ENCODE data around the gene TOMM40.

Gene TOMM40

DNA sequence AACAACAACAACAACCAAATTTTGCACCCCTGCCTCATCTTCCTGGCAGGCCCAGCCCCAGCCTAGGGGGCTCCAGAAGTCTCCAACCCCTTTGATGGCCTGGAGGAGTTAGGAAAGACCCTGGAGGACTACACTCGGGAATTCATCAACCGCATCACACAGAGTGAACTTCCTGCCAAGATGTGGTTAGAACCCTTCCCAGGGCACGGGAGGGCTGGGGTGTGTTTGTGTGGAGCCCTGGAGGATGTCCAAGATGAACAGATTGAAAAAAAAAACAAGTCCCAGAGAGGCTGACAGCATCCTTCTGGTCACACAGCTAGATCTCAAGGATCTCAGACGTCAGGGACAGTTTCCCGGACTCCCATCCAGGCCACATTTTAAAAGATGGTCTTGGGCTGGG, 36.7 kb downstream of the TOMM40 start:
- Histone ChIP-seq H3K4me1 (ENCODE audit: control insufficient read depth, insufficient read depth, low read length) (no peaks in the 10 kb centered on the region), H3K27ac (ENCODE audit: insufficient read depth, low read depth, low read length, poor library complexity, severe bottlenecking) (no peak overlapping the region), H3K4me3 (ENCODE audit: insufficient read depth, low read depth, low read length) (no peak overlapping the region), H3K27me3 (ENCODE audit: control insufficient read depth, insufficient read depth, low read length, poor library complexity, severe bottlenecking) (no peaks in the 10 kb centered on the region), H3K9me3 (ENCODE audit: control insufficient read depth, low read length) (no peaks in the 10 kb centered on the region), H3K36me3 (ENCODE audit: control insufficient read depth, insufficient read depth, low read length) (no peaks in the 10 kb centered on the region)
- 89 to 93% methylated on average over 5 of the region's 5 CpGs for WGBS, 2 experiments

DNA sequence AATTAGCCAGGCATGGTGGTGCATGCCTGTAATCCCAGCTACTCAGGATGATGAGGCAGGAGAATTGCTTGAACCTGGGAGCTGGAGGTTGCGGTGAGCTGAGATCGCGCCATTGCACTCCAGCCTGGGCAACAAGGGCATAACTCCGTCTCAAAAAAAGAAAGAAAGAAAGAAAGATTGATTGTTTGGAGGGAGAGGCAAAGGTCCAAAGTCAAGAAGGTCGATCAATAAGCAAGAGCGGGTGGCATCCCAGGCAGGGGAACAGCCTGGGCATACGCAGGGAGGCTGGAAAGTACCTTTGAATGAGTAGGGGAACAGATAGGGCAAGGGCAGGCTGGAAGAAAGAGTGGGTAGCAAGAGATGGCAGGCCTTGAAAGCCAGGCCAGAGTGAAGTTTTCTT, 39.0 kb downstream of the TOMM40 start:
- Histone ChIP-seq H3K4me1 (ENCODE audit: control insufficient read depth, insufficient read depth, low read length) (no peaks in the 10 kb centered on the region), H3K27me3 (ENCODE audit: control insufficient read depth, insufficient read depth, low read length, poor library complexity, severe bottlenecking) (no peaks in the 10 kb centered on the region), H3K4me3 (ENCODE audit: insufficient read depth, low read depth, low read length) (no peak overlapping the region), H3K27ac (ENCODE audit: insufficient read depth, low read depth, low read length, poor library complexity, severe bottlenecking) (no peak overlapping the region), H3K36me3 (ENCODE audit: control insufficient read depth, insufficient read depth, low read length) (no peaks in the 10 kb centered on the region), H3K9me3 (ENCODE audit: control insufficient read depth, low read length) (no peaks in the 10 kb centered on the region)
- WGBS, 2 experiments, result 93 to 98% methylated on average over 7 of the region's 7 CpGs

DNA sequence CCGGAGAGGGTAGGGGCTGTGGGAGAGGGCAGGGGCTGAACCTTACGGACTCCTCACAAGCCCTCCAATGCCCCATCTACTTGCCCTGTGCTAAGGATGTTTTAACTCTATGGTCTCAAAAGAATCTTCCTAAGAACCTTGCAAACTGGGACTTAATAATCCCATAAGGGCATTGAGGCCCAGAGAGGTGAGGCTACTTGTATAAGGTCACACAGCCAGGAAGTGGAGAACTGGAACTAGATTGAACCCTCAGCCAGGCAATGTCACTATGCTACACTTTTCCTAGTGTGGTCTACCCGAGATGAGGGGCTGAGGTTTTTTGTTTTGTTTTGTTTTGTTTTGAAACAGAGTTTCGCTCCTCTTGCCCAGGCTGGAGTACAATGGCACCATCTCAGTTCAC, 40.5 kb downstream of the TOMM40 start:
- H3K36me3 ChIP-seq (ENCODE audit: control insufficient read depth, insufficient read depth, low read length), result no peaks in the 10 kb centered on the region
- H3K4me1 ChIP-seq (ENCODE audit: control insufficient read depth, insufficient read depth, low read length), result no peaks in the 10 kb centered on the region
- WGBS, 2 experiments, result 92 to 98% methylated on average over 4 of the region's 4 CpGs
- H3K4me3 ChIP-seq (ENCODE audit: insufficient read depth, low read depth, low read length), result no peak overlapping the region
- no peaks in the 10 kb centered on the region for H3K27me3 ChIP-seq (ENCODE audit: control insufficient read depth, insufficient read depth, low read length, poor library complexity, severe bottlenecking)
- no peak overlapping the region for H3K27ac ChIP-seq (ENCODE audit: insufficient read depth, low read depth, low read length, poor library complexity, severe bottlenecking)
- no peaks in the 10 kb centered on the region for H3K9me3 ChIP-seq (ENCODE audit: control insufficient read depth, low read length)

DNA sequence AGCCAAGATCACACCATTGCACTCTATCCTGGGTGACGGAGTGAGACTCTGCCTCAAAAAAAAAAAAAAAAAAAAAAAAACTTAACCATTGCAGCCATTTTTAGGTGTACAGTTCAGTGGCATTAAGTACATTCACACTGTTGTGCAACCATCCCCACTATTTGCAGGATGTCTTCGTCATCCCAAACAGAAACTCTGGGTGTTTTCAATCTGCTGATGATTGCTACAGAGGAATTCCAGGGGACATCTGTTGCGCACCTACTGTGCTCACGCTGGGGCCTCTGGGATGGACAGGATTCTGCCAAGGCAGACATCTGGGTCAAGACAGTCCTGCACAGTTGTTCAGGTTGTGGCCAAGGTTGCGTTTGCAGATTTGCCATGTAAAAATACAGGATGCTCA, 48.6 kb downstream of the TOMM40 start:
- no peak overlapping the region for H3K4me3 ChIP-seq (ENCODE audit: insufficient read depth, low read depth, low read length)
- no peaks in the 10 kb centered on the region for H3K36me3 ChIP-seq (ENCODE audit: control insufficient read depth, insufficient read depth, low read length)
- 74 to 77% methylated on average over 5 of the region's 5 CpGs for WGBS, 2 experiments
- no peaks in the 10 kb centered on the region for H3K27me3 ChIP-seq (ENCODE audit: control insufficient read depth, insufficient read depth, low read length, poor library complexity, severe bottlenecking)
- H3K27ac ChIP-seq (ENCODE audit: insufficient read depth, low read depth, low read length, poor library complexity, severe bottlenecking), result no peak overlapping the region
- no peaks in the 10 kb centered on the region for H3K4me1 ChIP-seq (ENCODE audit: control insufficient read depth, insufficient read depth, low read length)
- no peaks in the 10 kb centered on the region for H3K9me3 ChIP-seq (ENCODE audit: control insufficient read depth, low read length)

DNA sequence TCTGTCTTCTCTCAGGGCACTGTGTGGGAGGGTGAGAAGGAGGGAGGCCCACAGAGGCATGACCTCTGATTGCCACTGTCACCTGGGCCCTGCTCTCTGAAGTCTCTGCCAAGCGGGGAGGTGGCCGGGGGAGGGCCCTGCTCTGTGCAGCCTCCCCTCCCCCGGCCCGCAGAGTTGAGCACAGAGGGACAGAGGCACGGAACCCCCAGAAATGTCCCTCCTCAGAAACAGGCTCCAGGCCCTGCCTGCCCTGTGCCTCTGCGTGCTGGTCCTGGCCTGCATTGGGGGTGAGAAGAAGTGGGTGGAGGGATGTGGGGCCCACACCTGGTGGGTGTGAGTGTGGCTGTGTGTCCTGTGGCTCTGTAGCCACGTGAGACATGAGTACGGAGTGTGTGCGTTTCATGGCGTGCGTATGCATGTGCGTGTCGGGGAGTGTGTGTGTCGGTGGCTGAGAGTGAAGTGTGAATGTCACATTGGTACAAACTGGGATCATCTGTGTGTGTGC, 51.1 kb downstream of the TOMM40 start, which contains the start of gene APOC4:
APOC4 (plus strand) TSS at position 171 of the 505 bp plus-strand sequence; CDS start at position 212, 41 bp downstream.
- no peaks in the 10 kb centered on the region for H3K9me3 ChIP-seq (ENCODE audit: control insufficient read depth, low read length)
- no peak within 1 kb of the TSS for H3K27ac ChIP-seq (ENCODE audit: insufficient read depth, low read depth, low read length, poor library complexity, severe bottlenecking)
- H3K4me1 ChIP-seq (ENCODE audit: control insufficient read depth, insufficient read depth, low read length), result no peaks in the 10 kb centered on the region
- no peaks in the 10 kb centered on the region for H3K27me3 ChIP-seq (ENCODE audit: control insufficient read depth, insufficient read depth, low read length, poor library complexity, severe bottlenecking)
- 91% methylated on average over 14 of the region's 14 CpGs for WGBS, 2 experiments
- no peak within 1 kb of the TSS for H3K4me3 ChIP-seq (ENCODE audit: insufficient read depth, low read depth, low read length)
- H3K36me3 ChIP-seq (ENCODE audit: control insufficient read depth, insufficient read depth, low read length), result no peaks in the 10 kb centered on the region

DNA sequence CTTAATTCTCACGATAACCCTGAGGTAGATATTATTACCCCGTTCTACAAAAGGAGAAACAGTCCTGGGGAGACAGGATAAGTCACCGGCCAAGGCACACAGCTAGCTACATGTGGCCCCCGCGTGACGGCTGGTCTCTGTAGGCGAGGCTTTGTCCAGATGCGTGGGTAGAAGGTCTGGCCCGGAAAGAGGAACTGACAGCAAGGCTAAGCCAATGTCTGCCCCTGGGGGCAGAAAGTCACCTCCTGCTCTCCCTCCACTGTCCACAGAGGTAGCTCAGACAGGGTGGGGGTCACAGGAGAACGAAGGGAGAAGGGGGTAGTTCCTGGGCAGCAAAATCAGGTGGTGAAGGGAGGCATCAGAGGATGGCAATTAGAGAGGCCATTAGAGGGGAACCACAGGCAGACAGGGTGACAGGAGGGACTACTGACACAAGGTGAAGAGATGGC, 52.8 kb downstream of the TOMM40 start:
- no peak overlapping the region for H3K4me3 ChIP-seq (ENCODE audit: insufficient read depth, low read depth, low read length)
- H3K4me1 ChIP-seq (ENCODE audit: control insufficient read depth, insufficient read depth, low read length), result no peaks in the 10 kb centered on the region
- H3K36me3 ChIP-seq (ENCODE audit: control insufficient read depth, insufficient read depth, low read length), result no peaks in the 10 kb centered on the region
- H3K27ac ChIP-seq (ENCODE audit: insufficient read depth, low read depth, low read length, poor library complexity, severe bottlenecking), result no peak overlapping the region
- WGBS, 2 experiments, result 83% methylated on average over 10 of the region's 10 CpGs
- no peaks in the 10 kb centered on the region for H3K27me3 ChIP-seq (ENCODE audit: control insufficient read depth, insufficient read depth, low read length, poor library complexity, severe bottlenecking)
- H3K9me3 ChIP-seq (ENCODE audit: control insufficient read depth, low read length), result no peaks in the 10 kb centered on the region

GRCh38 chr19:44947041-44947581, 56.1 kb downstream of the TOMM40 start:
- Histone ChIP-seq H3K4me1 (ENCODE audit: control insufficient read depth, insufficient read depth, low read length) (no peaks in the 10 kb centered on the region), H3K9me3 (ENCODE audit: control insufficient read depth, low read length) (no peaks in the 10 kb centered on the region), H3K36me3 (ENCODE audit: control insufficient read depth, insufficient read depth, low read length) (no peaks in the 10 kb centered on the region), H3K27ac (ENCODE audit: insufficient read depth, low read depth, low read length, poor library complexity, severe bottlenecking) (no peak overlapping the region), H3K27me3 (ENCODE audit: control insufficient read depth, insufficient read depth, low read length, poor library complexity, severe bottlenecking) (no peaks in the 10 kb centered on the region), H3K4me3 (ENCODE audit: insufficient read depth, low read depth, low read length) (no peak overlapping the region)
- 88 to 90% methylated on average over 13 of the region's 13 CpGs for WGBS, 2 experiments

GRCh38 chr19:44948237-44948636, 57.2 kb downstream of the TOMM40 start:
- H3K27ac ChIP-seq (ENCODE audit: insufficient read depth, low read depth, low read length, poor library complexity, severe bottlenecking), result no peak overlapping the region
- H3K27me3 ChIP-seq (ENCODE audit: control insufficient read depth, insufficient read depth, low read length, poor library complexity, severe bottlenecking), result no peaks in the 10 kb centered on the region
- no peaks in the 10 kb centered on the region for H3K4me1 ChIP-seq (ENCODE audit: control insufficient read depth, insufficient read depth, low read length)
- H3K36me3 ChIP-seq (ENCODE audit: control insufficient read depth, insufficient read depth, low read length), result no peaks in the 10 kb centered on the region
- 91 to 95% methylated on average over 5 of the region's 5 CpGs for WGBS, 2 experiments
- H3K4me3 ChIP-seq (ENCODE audit: insufficient read depth, low read depth, low read length), result no peak overlapping the region
- H3K9me3 ChIP-seq (ENCODE audit: control insufficient read depth, low read length), result no peaks in the 10 kb centered on the region

- 93% methylated on average over 4 of the region's 5 CpGs for WGBS, 2 experiments
- Histone ChIP-seq H3K27me3 (ENCODE audit: control insufficient read depth, insufficient read depth, low read length, poor library complexity, severe bottlenecking) (no peaks in the 10 kb centered on the region), H3K4me3 (ENCODE audit: insufficient read depth, low read depth, low read length) (no peak overlapping the region), H3K27ac (ENCODE audit: insufficient read depth, low read depth, low read length, poor library complexity, severe bottlenecking) (no peak overlapping the region), H3K4me1 (ENCODE audit: control insufficient read depth, insufficient read depth, low read length) (no peaks in the 10 kb centered on the region), H3K9me3 (ENCODE audit: control insufficient read depth, low read length) (no peaks in the 10 kb centered on the region), H3K36me3 (ENCODE audit: control insufficient read depth, insufficient read depth, low read length) (no peaks in the 10 kb centered on the region)
Measured at GRCh38 chr19:44948763-44949374, 57.8 kb downstream of the TOMM40 start.

DNA sequence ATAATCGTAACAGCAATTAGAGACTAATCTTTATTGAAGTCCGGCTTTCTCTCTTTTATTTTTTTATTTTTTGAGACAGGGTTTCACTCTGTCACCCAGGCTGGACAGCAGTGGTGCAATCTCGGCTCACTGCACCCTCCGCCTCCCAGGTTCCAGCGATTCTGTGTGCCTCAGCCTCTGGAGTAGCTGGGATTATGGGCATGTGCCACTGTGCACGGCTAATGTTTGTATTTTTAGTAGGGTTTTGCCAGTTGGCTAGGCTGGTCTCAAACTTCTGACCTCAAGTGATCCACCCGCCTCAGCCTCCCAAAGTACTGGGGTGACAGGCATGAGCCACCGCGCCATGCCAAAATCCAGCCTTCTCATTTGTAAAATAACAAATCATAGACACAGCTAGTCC, 58.5 kb downstream of the TOMM40 start:
- H3K27ac ChIP-seq (ENCODE audit: insufficient read depth, low read depth, low read length, poor library complexity, severe bottlenecking), result no peak overlapping the region
- 77 to 82% methylated on average over 9 of the region's 9 CpGs for WGBS, 2 experiments
- no peaks in the 10 kb centered on the region for H3K4me1 ChIP-seq (ENCODE audit: control insufficient read depth, insufficient read depth, low read length)
- no peaks in the 10 kb centered on the region for H3K36me3 ChIP-seq (ENCODE audit: control insufficient read depth, insufficient read depth, low read length)
- H3K4me3 ChIP-seq (ENCODE audit: insufficient read depth, low read depth, low read length), result no peak overlapping the region
- no peaks in the 10 kb centered on the region for H3K27me3 ChIP-seq (ENCODE audit: control insufficient read depth, insufficient read depth, low read length, poor library complexity, severe bottlenecking)
- no peaks in the 10 kb centered on the region for H3K9me3 ChIP-seq (ENCODE audit: control insufficient read depth, low read length)

Data from ectodermal cell (in vitro differentiated cells).